Ovary (tissue), 3 donors: ENCODE results near the gene TRMT61A.

Experiments used
- POLR2A ChIP-seq: fragments of 450-650 bp; IDR thresholded peaks from one replicate; pipeline ENCODE4 v1.6.1; 2017; ENCODE audit warnings: antibody characterized with exemption, mild to moderate bottlenecking, moderate library complexity
- TF ChIP-seq, protein P1 (sequence below), 3 donors: fragments of 450-650 bp in 2 of 3; fragments of 200-600 bp in 1 of 3; IDR thresholded peaks; one replicate each; pipeline versions ENCODE4 v1.5.1 to v1.8.0; 2016 to 2022; ENCODE audit warnings: antibody characterized with exemption in 3 of 3, mild to moderate bottlenecking in 1 of 3
- donor health status: DM: no; HTN: no; CAD: no.

DNA sequence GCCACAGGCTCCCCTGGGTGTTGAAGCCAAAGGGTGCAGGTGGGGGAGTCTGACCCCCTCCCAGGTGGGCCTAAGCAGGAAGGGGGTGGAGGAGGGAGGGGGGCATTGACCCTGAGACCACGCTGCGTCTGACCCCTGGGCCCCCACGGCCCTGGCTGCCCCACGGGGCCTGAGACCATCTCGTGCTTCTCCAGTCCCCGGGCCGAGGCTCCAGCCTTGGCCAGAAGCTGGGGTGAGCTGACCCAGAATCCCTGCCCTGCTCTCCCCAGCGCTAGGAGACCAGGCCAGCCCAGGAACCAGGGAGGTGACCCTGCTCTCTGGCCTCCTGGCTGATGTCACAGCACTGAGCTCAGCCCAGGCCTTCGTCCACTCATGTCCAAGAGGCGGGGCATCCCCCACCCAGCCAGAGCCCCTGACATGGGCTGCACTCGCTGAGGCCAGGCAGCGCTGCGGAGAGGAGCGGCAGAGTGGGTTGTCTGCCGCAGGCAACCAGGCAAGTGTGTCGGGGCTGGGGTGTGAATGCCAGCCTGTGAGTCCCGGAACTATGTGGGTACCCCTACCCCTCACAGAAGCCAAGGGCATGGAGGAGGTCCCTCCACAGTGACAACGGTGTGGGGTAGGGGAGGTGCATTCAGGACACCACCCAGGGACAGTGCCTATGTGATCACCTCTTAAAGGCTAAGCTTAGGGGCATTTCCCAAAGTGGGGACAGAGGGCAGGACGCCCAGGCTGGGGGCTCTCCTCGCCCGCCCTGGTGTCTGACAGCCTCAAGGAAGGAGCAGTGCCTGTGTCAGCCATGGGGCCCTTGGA, 6.3 kb downstream of the TRMT61A start:
- TF ChIP-seq, protein P1, sequence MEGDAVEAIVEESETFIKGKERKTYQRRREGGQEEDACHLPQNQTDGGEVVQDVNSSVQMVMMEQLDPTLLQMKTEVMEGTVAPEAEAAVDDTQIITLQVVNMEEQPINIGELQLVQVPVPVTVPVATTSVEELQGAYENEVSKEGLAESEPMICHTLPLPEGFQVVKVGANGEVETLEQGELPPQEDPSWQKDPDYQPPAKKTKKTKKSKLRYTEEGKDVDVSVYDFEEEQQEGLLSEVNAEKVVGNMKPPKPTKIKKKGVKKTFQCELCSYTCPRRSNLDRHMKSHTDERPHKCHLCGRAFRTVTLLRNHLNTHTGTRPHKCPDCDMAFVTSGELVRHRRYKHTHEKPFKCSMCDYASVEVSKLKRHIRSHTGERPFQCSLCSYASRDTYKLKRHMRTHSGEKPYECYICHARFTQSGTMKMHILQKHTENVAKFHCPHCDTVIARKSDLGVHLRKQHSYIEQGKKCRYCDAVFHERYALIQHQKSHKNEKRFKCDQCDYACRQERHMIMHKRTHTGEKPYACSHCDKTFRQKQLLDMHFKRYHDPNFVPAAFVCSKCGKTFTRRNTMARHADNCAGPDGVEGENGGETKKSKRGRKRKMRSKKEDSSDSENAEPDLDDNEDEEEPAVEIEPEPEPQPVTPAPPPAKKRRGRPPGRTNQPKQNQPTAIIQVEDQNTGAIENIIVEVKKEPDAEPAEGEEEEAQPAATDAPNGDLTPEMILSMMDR (IDR thresholded peaks at IDR 0.05), result no peak
- TF ChIP-seq POLR2A, result no peak
